ENCODE data around the gene EXOC6B. TPM values are rescaled to one million over a fixed set of nuclear protein-coding genes. Genes with fewer than 3 reads are reported as not detected.

EXOC6B gene
- total RNA-seq, 2 experiments from 2014 or later = 8.5 to 8.6 TPM

GRCh38 chr2:72685638-72686213 is 140.1 kb downstream of the EXOC6B start:
- H3K27ac Mint-ChIP-seq = no peak overlapping the region
- POLR2A ChIA-PET = no interaction called here
- DNase-seq = no peak
- intact Hi-C loops (cut with micrococcal nuclease) = no loop called here
- no peaks in the 10 kb centered on the region for H3K4me1 Mint-ChIP-seq (ENCODE audit: low read depth)
- no peaks in the 10 kb centered on the region for H3K27me3 Mint-ChIP-seq
- H3K4me3 Mint-ChIP-seq = no peak overlapping the region
- H3K36me3 Mint-ChIP-seq = peaks cover 2% of the 10 kb centered on the region
- CTCF ChIA-PET = no interaction called here
- no peaks in the 10 kb centered on the region for H3K9me3 Mint-ChIP-seq

- ChIA-PET CTCF (no interaction called here), POLR2A (no interaction called here)
- no peak overlapping the region for H3K27ac Mint-ChIP-seq
- intact Hi-C loops (cut with micrococcal nuclease) = no loop called here
- H3K9me3 Mint-ChIP-seq = no peaks in the 10 kb centered on the region
- H3K4me3 Mint-ChIP-seq = no peak overlapping the region
- no peak for DNase-seq
- peaks cover 4% of the 10 kb centered on the region for H3K36me3 Mint-ChIP-seq
- no peaks in the 10 kb centered on the region for H3K27me3 Mint-ChIP-seq
- no peaks in the 10 kb centered on the region for H3K4me1 Mint-ChIP-seq (ENCODE audit: low read depth)
Observed at GRCh38 chr2:72682061-72682460, 143.8 kb downstream of the EXOC6B start.

GRCh38 chr2:72681016-72681995 is 144.5 kb downstream of the EXOC6B start:
- intact Hi-C loops (cut with micrococcal nuclease) = no loop called here
- Mint-ChIP-seq H3K27ac (no peak overlapping the region), H3K36me3 (peaks cover 4% of the 10 kb centered on the region), H3K4me3 (no peak overlapping the region), H3K27me3 (no peaks in the 10 kb centered on the region), H3K4me1 (ENCODE audit: low read depth) (peaks cover 2% of the 10 kb centered on the region), H3K9me3 (no peaks in the 10 kb centered on the region)
- POLR2A ChIA-PET = no interaction called here
- CTCF ChIA-PET = interaction anchor here (0.6 kb wide), 1 partner anchor 83 kb away, joined by 4 read pairs; no protein-coding TSS in a partner anchor
- DNase-seq = no peak

- H3K27ac Mint-ChIP-seq = no peak overlapping the region
- H3K27me3 Mint-ChIP-seq = no peaks in the 10 kb centered on the region
- peaks cover 2% of the 10 kb centered on the region for H3K36me3 Mint-ChIP-seq
- no peaks in the 10 kb centered on the region for H3K9me3 Mint-ChIP-seq
- POLR2A ChIA-PET = no interaction called here
- CTCF ChIA-PET = no interaction called here
- intact Hi-C loops (cut with micrococcal nuclease) = no loop called here
- peaks cover 2% of the 10 kb centered on the region for H3K4me1 Mint-ChIP-seq (ENCODE audit: low read depth)
- no peak overlapping the region for H3K4me3 Mint-ChIP-seq
- DNase-seq = no peak
Observed at GRCh38 chr2:72678024-72678423, 147.8 kb downstream of the EXOC6B start.

GRCh38 chr2:72676341-72677025 is 149.3 kb downstream of the EXOC6B start:
- H3K4me3 Mint-ChIP-seq = no peak overlapping the region
- ChIA-PET CTCF (no interaction called here), POLR2A (no interaction called here)
- no peak for DNase-seq
- H3K27me3 Mint-ChIP-seq = no peaks in the 10 kb centered on the region
- H3K4me1 Mint-ChIP-seq (ENCODE audit: low read depth) = peaks cover 2% of the 10 kb centered on the region
- H3K9me3 Mint-ChIP-seq = no peaks in the 10 kb centered on the region
- no peak overlapping the region for H3K27ac Mint-ChIP-seq
- intact Hi-C loops (cut with micrococcal nuclease) = no loop called here
- peaks cover 4% of the 10 kb centered on the region for H3K36me3 Mint-ChIP-seq

- peaks cover 2% of the 10 kb centered on the region for H3K4me1 Mint-ChIP-seq (ENCODE audit: low read depth)
- H3K4me3 Mint-ChIP-seq = no peak overlapping the region
- H3K27ac Mint-ChIP-seq = no peak overlapping the region
- CTCF ChIA-PET = interaction anchor here (0.6 kb wide), 1 partner anchor 1660 kb away, joined by 4 read pairs; no protein-coding TSS in a partner anchor
- no peaks in the 10 kb centered on the region for H3K9me3 Mint-ChIP-seq
- POLR2A ChIA-PET = no interaction called here
- no peaks in the 10 kb centered on the region for H3K27me3 Mint-ChIP-seq
- intact Hi-C loops (cut with micrococcal nuclease) = no loop called here
- H3K36me3 Mint-ChIP-seq = peaks cover 10% of the 10 kb centered on the region
- DNase-seq = no peak
Observed at GRCh38 chr2:72674982-72675915, 150.6 kb downstream of the EXOC6B start.

- no peak overlapping the region for H3K4me3 Mint-ChIP-seq
- no peaks in the 10 kb centered on the region for H3K27me3 Mint-ChIP-seq
- no peak overlapping the region for H3K27ac Mint-ChIP-seq
- ChIA-PET POLR2A (no interaction called here), CTCF (no interaction called here)
- peaks cover 11% of the 10 kb centered on the region for H3K9me3 Mint-ChIP-seq
- H3K36me3 Mint-ChIP-seq = peaks cover 17% of the 10 kb centered on the region
- H3K4me1 Mint-ChIP-seq (ENCODE audit: low read depth) = peaks cover 2% of the 10 kb centered on the region
- DNase-seq = no peak
- intact Hi-C loops (cut with micrococcal nuclease) = no loop called here
Observed at GRCh38 chr2:72673279-72673678, 152.6 kb downstream of the EXOC6B start.

GRCh38 chr2:72669121-72669520 is 156.7 kb downstream of the EXOC6B start:
- Mint-ChIP-seq H3K36me3 (peaks cover 38% of the 10 kb centered on the region), H3K4me3 (no peak overlapping the region), H3K4me1 (ENCODE audit: low read depth) (no peaks in the 10 kb centered on the region), H3K27ac (no peak overlapping the region), H3K9me3 (peaks cover 46% of the 10 kb centered on the region), H3K27me3 (no peaks in the 10 kb centered on the region)
- no peak for DNase-seq
- intact Hi-C loops (cut with micrococcal nuclease) = no loop called here
- ChIA-PET POLR2A (no interaction called here), CTCF (no interaction called here)

- POLR2A ChIA-PET = no interaction called here
- H3K36me3 Mint-ChIP-seq = peaks cover 38% of the 10 kb centered on the region
- H3K27ac Mint-ChIP-seq = no peak overlapping the region
Observed at GRCh38 chr2:72668647-72669046, 157.2 kb downstream of the EXOC6B start.

GRCh38 chr2:72665448-72665847 is 160.4 kb downstream of the EXOC6B start:
- intact Hi-C loops (cut with micrococcal nuclease) = no loop called here
- Mint-ChIP-seq H3K9me3 (peaks cover 46% of the 10 kb centered on the region), H3K27me3 (no peaks in the 10 kb centered on the region), H3K36me3 (peaks cover 29% of the 10 kb centered on the region), H3K27ac (no peak overlapping the region), H3K4me1 (ENCODE audit: low read depth) (no peaks in the 10 kb centered on the region), H3K4me3 (no peak overlapping the region)
- ChIA-PET POLR2A (no interaction called here), CTCF (no interaction called here)
- DNase-seq = no peak

More at GRCh38 chr2:72668647-72669046, 157.2 kb downstream of the EXOC6B start:
- Mint-ChIP-seq H3K9me3 (peaks cover 46% of the 10 kb centered on the region), H3K27me3 (no peaks in the 10 kb centered on the region), H3K4me3 (no peak overlapping the region), H3K4me1 (ENCODE audit: low read depth) (no peaks in the 10 kb centered on the region)
- no peak for DNase-seq
- CTCF ChIA-PET = no interaction called here
- intact Hi-C loops (cut with micrococcal nuclease) = no loop called here

GRCh38 chr2:72661985-72662384 is 163.8 kb downstream of the EXOC6B start:
- CTCF ChIA-PET = no interaction called here
- Mint-ChIP-seq H3K4me3 (no peak overlapping the region), H3K36me3 (peaks cover 12% of the 10 kb centered on the region), H3K4me1 (ENCODE audit: low read depth) (no peaks in the 10 kb centered on the region), H3K9me3 (peaks cover 21% of the 10 kb centered on the region), H3K27ac (no peak overlapping the region), H3K27me3 (no peaks in the 10 kb centered on the region)
- DNase-seq = no peak
- intact Hi-C loops (cut with micrococcal nuclease) = no loop called here
- POLR2A ChIA-PET = no interaction called here

GRCh38 chr2:72649810-72650209 is 176.0 kb downstream of the EXOC6B start:
- no peaks in the 10 kb centered on the region for H3K4me1 Mint-ChIP-seq (ENCODE audit: low read depth)
- no peak overlapping the region for H3K4me3 Mint-ChIP-seq
- POLR2A ChIA-PET = no interaction called here
- no peaks in the 10 kb centered on the region for H3K27me3 Mint-ChIP-seq
- peaks cover 28% of the 10 kb centered on the region for H3K9me3 Mint-ChIP-seq
- DNase-seq = no peak
- intact Hi-C loops (cut with micrococcal nuclease) = no loop called here
- H3K27ac Mint-ChIP-seq = no peak overlapping the region
- CTCF ChIA-PET = no interaction called here
- peaks cover 28% of the 10 kb centered on the region for H3K36me3 Mint-ChIP-seq

All from activated CD4-positive, alpha-beta memory T cell treated with anti-CD3 and anti-CD28 coated beads for 36 hours (primary cell).